IMR-90 (cell line): ENCODE results near the gene HOXA13. TPM values are rescaled to one million over a fixed set of nuclear protein-coding genes. Genes with fewer than 3 reads are reported as not detected.

ENCODE experiments used
- ATAC-seq: fragments of 200-7000 bp; cut with Tn5 transposase; 2 replicates; pipeline ENCODE4 v1.9.1; 2020; ENCODE audit warnings: low read depth, mild to moderate bottlenecking, moderate library complexity
- BruUV-seq: library from RNA; stranded (reverse); fragments of 400-500 nt; replicated peaks from 2 replicates; lab custom pipeline; 2021; lab: Mats Ljungman, UMichigan
- CTCF ChIA-PET: fragments of 300-600 bp; formaldehyde crosslinking; extraction: SDS; loops from one replicate; lab custom pipeline; 2021; ENCODE audit warnings: antibody characterized with exemption; lab: Yijun Ruan, JAX
- POLR2A ChIA-PET: fragments of 300-600 bp; sonication (Branson Sonifier 250); formaldehyde crosslinking; loops from one replicate; lab custom pipeline; 2022; ENCODE audit warnings: antibody characterized with exemption; ENCODE audit not compliant: unreplicated experiment; lab: Charles Lee
- DNase-seq: peaks from one replicate; pipeline ENCODE4 v3.0.0; 2013
- H2AFZ ChIP-seq: replicated peaks from 2 replicates; pipeline ENCODE3; 2013; ENCODE audit warnings: low read length, mild to moderate bottlenecking; ENCODE audit not compliant: poor library complexity
- H2AK5ac ChIP-seq: 2 replicates; pipeline ENCODE4 v1.6.1; 2013; ENCODE audit warnings: low read depth, low read length, inconsistent platforms
- H2AK9ac ChIP-seq: replicated peaks from 2 replicates; pipeline ENCODE3; 2013; ENCODE audit warnings: mild to moderate bottlenecking, low read depth, low read length, moderate library complexity; ENCODE audit not compliant: poor library complexity
- H2BK120ac ChIP-seq: 2 replicates; pipeline ENCODE4 v1.6.1; 2013; ENCODE audit warnings: low read depth, low read length, inconsistent platforms
- H2BK15ac ChIP-seq: 3 replicates; pipeline ENCODE4 v1.6.1; 2013; ENCODE audit warnings: low read depth, low read length, inconsistent platforms
- H2BK20ac ChIP-seq: 2 replicates; pipeline ENCODE4 v1.6.1; 2013; ENCODE audit warnings: low read depth, mild to moderate bottlenecking, inconsistent platforms, low read length, moderate library complexity
- H2BK5ac ChIP-seq: 2 replicates; pipeline ENCODE4 v1.6.1; 2013; ENCODE audit warnings: mild to moderate bottlenecking, low read depth, low read length, inconsistent platforms; ENCODE audit not compliant: poor library complexity, severe bottlenecking
- H3K14ac ChIP-seq: replicated peaks from 2 replicates; pipeline ENCODE4 v1.6.1; 2013; ENCODE audit warnings: low read depth, low read length, inconsistent platforms
- H3K18ac ChIP-seq: 2 replicates; pipeline ENCODE4 v1.6.1; 2013; ENCODE audit warnings: low read depth, low read length, control low read depth
- H3K23ac ChIP-seq: 2 replicates; pipeline ENCODE4 v1.6.1; 2013; ENCODE audit warnings: low read depth, low read length, inconsistent platforms
- H3K27ac ChIP-seq: 2 replicates; pipeline ENCODE4 v1.5.1; 2013; ENCODE audit warnings: mild to moderate bottlenecking, control low read depth, low read length; ENCODE audit not compliant: insufficient read depth
- H3K27me3 ChIP-seq: 2 replicates; pipeline ENCODE4 v1.6.1; 2013; ENCODE audit warnings: low read length; ENCODE audit not compliant: control insufficient read depth, insufficient read depth
- H3K36me3 ChIP-seq: 2 replicates; pipeline ENCODE4 v1.6.1; 2013; ENCODE audit warnings: low read length, mixed read lengths; ENCODE audit not compliant: control insufficient read depth, insufficient read depth
- H3K4ac ChIP-seq: 2 replicates; pipeline ENCODE4 v1.6.1; 2013; ENCODE audit warnings: low read depth, low read length, inconsistent platforms
- H3K4me1 ChIP-seq: 2 replicates; pipeline ENCODE4 v1.6.1; 2013; ENCODE audit warnings: low read length, mixed read lengths; ENCODE audit not compliant: control insufficient read depth, insufficient read depth
- H3K4me2 ChIP-seq: 2 replicates; pipeline ENCODE4 v1.6.1; 2013; ENCODE audit warnings: low read depth, mild to moderate bottlenecking, control low read depth, low read length, moderate library complexity
- H3K4me3 ChIP-seq: 2 replicates; pipeline ENCODE4 v1.5.1; 2013; ENCODE audit warnings: low read depth, mild to moderate bottlenecking, control low read depth, low read length, moderate library complexity; ENCODE audit not compliant: insufficient read depth
- H3K56ac ChIP-seq: 2 replicates; pipeline ENCODE4 v1.6.1; 2013; ENCODE audit warnings: low read length, inconsistent platforms; ENCODE audit not compliant: insufficient read depth; ENCODE audit errors: extremely low read depth
- H3K79me1 ChIP-seq, 2 experiments: 2 replicates each; pipeline ENCODE4 v1.6.1; 2013; ENCODE audit warnings: low read length in 2 of 2, inconsistent platforms in 1 of 2, low read depth in 1 of 2
- H3K9ac ChIP-seq: 2 replicates; pipeline ENCODE4 v1.6.1; 2013; ENCODE audit warnings: low read depth, low read length, control low read depth
- H3K9me1 ChIP-seq: 2 replicates; pipeline ENCODE4 v1.6.1; 2013; ENCODE audit warnings: low read length, inconsistent platforms; ENCODE audit not compliant: insufficient read depth
- H3K9me3 ChIP-seq: 2 replicates; pipeline ENCODE4 v1.6.1; 2013; ENCODE audit warnings: low read length; ENCODE audit not compliant: control insufficient read depth, insufficient read depth
- H4K20me1 ChIP-seq: 2 replicates; pipeline ENCODE4 v1.6.1; 2013; ENCODE audit warnings: low read length, inconsistent platforms; ENCODE audit not compliant: insufficient read depth
- H4K5ac ChIP-seq: 2 replicates; pipeline ENCODE4 v1.6.1; 2013; ENCODE audit warnings: mild to moderate bottlenecking, low read depth, low read length, control low read depth
- H4K8ac ChIP-seq, 2 experiments: 2 replicates each; pipeline ENCODE4 v1.6.1; 2013; ENCODE audit warnings: low read depth in 2 of 2, low read length in 2 of 2, control low read depth in 1 of 2, inconsistent platforms in 1 of 2
- H4K91ac ChIP-seq: 2 replicates; pipeline ENCODE4 v1.6.1; 2013; ENCODE audit warnings: low read depth, low read length, inconsistent platforms; ENCODE audit not compliant: insufficient read depth
- CEBPB ChIP-seq: IDR thresholded peaks from 2 replicates; pipeline ENCODE4 v1.6.1; 2012; ENCODE audit warnings: low read depth, low read length, improper control_type of control experiment
- CHD1 ChIP-seq: IDR thresholded peaks from 2 replicates; pipeline ENCODE4 v1.6.1; 2012; ENCODE audit warnings: low read depth, low read length, improper control_type of control experiment
- CTCF ChIP-seq: conservative IDR thresholded peaks from 2 replicates; pipeline ENCODE4 v1.5.1; 2012; ENCODE audit warnings: mild to moderate bottlenecking, low read depth, low read length, improper control_type of control experiment
- ELK1 ChIP-seq: fragments of 150-350 bp; IDR thresholded peaks from 2 replicates; pipeline ENCODE4 v1.6.1; 2016; ENCODE audit warnings: low read depth, mild to moderate bottlenecking, low read length, moderate library complexity, borderline replicate concordance
- FOS ChIP-seq: fragments of 150-350 bp; IDR thresholded peaks from 2 replicates; pipeline ENCODE4 v1.6.1; 2016; ENCODE audit warnings: low read depth, low read length
- MAFK ChIP-seq: IDR thresholded peaks from 2 replicates; pipeline ENCODE4 v1.6.1; 2012; ENCODE audit warnings: low read depth, low read length, improper control_type of control experiment
- MAZ ChIP-seq: IDR thresholded peaks from 2 replicates; pipeline ENCODE4 v1.6.1; 2012; ENCODE audit warnings: low read depth, mild to moderate bottlenecking, low read length, improper control_type of control experiment, moderate library complexity, borderline replicate concordance
- MXI1 ChIP-seq: IDR thresholded peaks from 2 replicates; pipeline ENCODE4 v1.6.1; 2012; ENCODE audit warnings: low read depth, mild to moderate bottlenecking, low read length, moderate library complexity, borderline replicate concordance
- NFE2L2 ChIP-seq: fragments of 150-350 bp; IDR thresholded peaks from 2 replicates; pipeline ENCODE4 v1.6.1; 2016; ENCODE audit warnings: low read depth, mild to moderate bottlenecking, low read length
- POLR2A ChIP-seq: IDR thresholded peaks from 2 replicates; pipeline ENCODE4 v1.6.1; 2012; ENCODE audit warnings: mild to moderate bottlenecking, low read depth, low read length
- RCOR1 ChIP-seq: IDR thresholded peaks from 2 replicates; pipeline ENCODE4 v1.6.1; 2012; ENCODE audit warnings: mild to moderate bottlenecking, low read length, improper control_type of control experiment; ENCODE audit not compliant: insufficient replicate concordance
- RFX5 ChIP-seq: IDR thresholded peaks from 2 replicates; pipeline ENCODE4 v1.8.0; 2012; ENCODE audit warnings: low read depth, mild to moderate bottlenecking, low read length, moderate library complexity
- WGBS, 2 experiments: methylation state at CpG; one replicate each; pipeline versions ENCODE4 v1.1.5 to v1.1.7; 2013; ENCODE audit warnings: missing lambda C conversion rate in 2 of 2; ENCODE audit not compliant: insufficient read length in 1 of 2; ENCODE audit errors: extremely low coverage in 2 of 2; 5-methylcytosine and 5-hydroxymethylcytosine counted together
- dilution Hi-C: fragments of 300-500 bp; cut with HindIII; formaldehyde crosslinking; loops from one replicate; pipeline ENCODE4 v1.14.3; 2018; ENCODE audit warnings: low sequenced_read_pairs; ENCODE audit not compliant: unreplicated experiment
- in situ Hi-C: fragments of 300-500 bp; cut with MboI; formaldehyde crosslinking; loops from 3 replicates; pipeline ENCODE4 v1.14.3; 2019; ENCODE audit warnings: low sequenced_read_pairs, inconsistent platforms, mixed read lengths
- intact Hi-C: fragments of 100-400 bp; cut with micrococcal nuclease; formaldehyde crosslinking; loops from 2 replicates; pipeline ENCODE4 v1.10.0; 2022
- polyA plus RNA-seq, 3 experiments: library from polyadenylated mRNA; depleted of rRNA; stranded (reverse); fragments of >200 nt; gene quantifications; 2 replicates each; pipeline ENCODE4 v1.2.3, GENCODE V29; 2012; ENCODE audit warnings: low replicate concordance in 1 of 3
- total RNA-seq: library from RNA; depleted of rRNA; stranded (reverse); fragments of >200 nt; gene quantifications from 2 replicates; pipeline ENCODE4 v1.2.3, GENCODE V29; 2012
- TF ChIP-seq, protein P1 (sequence below): fragments of 150-350 bp; IDR thresholded peaks from 2 replicates; pipeline ENCODE4 v1.6.1; 2017; ENCODE audit warnings: mild to moderate bottlenecking, antibody characterized with exemption, low read length, low read depth

HOXA13 gene
- total and polyA plus RNA-seq, 2 of the 4 experiments (the other 2 are of a cell fraction) = not detected

GRCh38 chr7:27176962-27177794 lies 22.7 kb downstream of the HOXA13 start (continued):
- no peak for TF ChIP-seq CHD1

DNA sequence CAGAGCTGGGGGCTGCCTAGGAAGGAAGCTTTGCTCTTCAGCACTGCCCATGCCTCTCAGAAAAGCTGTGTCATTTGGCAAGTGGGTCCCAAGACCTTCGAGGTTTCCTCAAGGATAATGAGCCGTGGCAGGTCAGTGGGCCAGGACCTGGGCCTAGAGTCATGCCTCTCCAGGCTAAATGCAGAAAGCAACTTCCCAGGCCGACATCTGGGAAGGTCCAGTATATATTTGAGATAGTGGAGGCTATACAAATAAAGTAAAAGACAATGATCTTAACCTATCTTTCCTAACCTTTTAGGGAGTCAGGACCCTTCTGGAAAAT lies 23.4 kb downstream of the HOXA13 start:
- Histone ChIP-seq H3K79me1 (no peaks in the 10 kb centered on the region), H3K56ac (no peak overlapping the region), H3K9ac (no peak overlapping the region), H3K4me3 (no peak overlapping the region), H2AK9ac (no peak overlapping the region), H2AK5ac (no peak overlapping the region), H3K27me3 (peaks cover 89% of the 10 kb centered on the region), H2AFZ (no peak overlapping the region), H3K23ac (no peak overlapping the region), H3K9me3 (peaks cover 7% of the 10 kb centered on the region; the same call in 1 of the 2 replicates), H3K14ac (no peak overlapping the region), H3K27ac (no peak overlapping the region), H4K91ac (no peak overlapping the region), H4K8ac (no peak overlapping the region), H2BK20ac (no peak overlapping the region), H3K4me2 (no peak overlapping the region), H2BK120ac (no peak overlapping the region), H4K5ac (no peak overlapping the region), H3K36me3 (no peaks in the 10 kb centered on the region), H4K20me1 (0 out of 2 replicates have a peak, but pooled peaks cover 14% of the 10 kb centered on the region), H2BK15ac (no peak overlapping the region), H3K4ac (no peak overlapping the region), H3K4me1 (no peaks in the 10 kb centered on the region; the same call in 1 of the 2 replicates), H2BK5ac (no peak overlapping the region), H3K9me1 (no peaks in the 10 kb centered on the region), H3K18ac (no peak overlapping the region)
- in situ Hi-C loops (no loop called here), dilution Hi-C loops (no loop called here), intact Hi-C loops (no loop called here)
- ChIA-PET POLR2A (no interaction called here), CTCF (no interaction called here)
- WGBS, 2 experiments = 63% methylated on average over 2 of the region's 3 CpGs; no CpG with 5 or more reads in 1 of the 2 experiments
- DNase-seq = no peak
- ATAC-seq = no peak
- BruUV-seq = no TSS peak
- no peak for TF ChIP-seq CHD1
- TF ChIP-seq RFX5 = no peak
- TF ChIP-seq MAFK = no peak
- TF ChIP-seq, protein P1, sequence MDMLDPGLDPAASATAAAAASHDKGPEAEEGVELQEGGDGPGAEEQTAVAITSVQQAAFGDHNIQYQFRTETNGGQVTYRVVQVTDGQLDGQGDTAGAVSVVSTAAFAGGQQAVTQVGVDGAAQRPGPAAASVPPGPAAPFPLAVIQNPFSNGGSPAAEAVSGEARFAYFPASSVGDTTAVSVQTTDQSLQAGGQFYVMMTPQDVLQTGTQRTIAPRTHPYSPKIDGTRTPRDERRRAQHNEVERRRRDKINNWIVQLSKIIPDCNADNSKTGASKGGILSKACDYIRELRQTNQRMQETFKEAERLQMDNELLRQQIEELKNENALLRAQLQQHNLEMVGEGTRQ = no peak
- TF ChIP-seq ELK1 = no peak
- no peak for TF ChIP-seq CEBPB
- no peak for TF ChIP-seq FOS
- no peak for TF ChIP-seq POLR2A
- TF ChIP-seq RCOR1 = no peak
- no peak for TF ChIP-seq MAZ
- no peak for TF ChIP-seq NFE2L2
- no peak for TF ChIP-seq CTCF
- TF ChIP-seq MXI1 = no peak
